GM23248 (cell line): ENCODE measurements around the gene BARX2. TPM values are rescaled to one million over a fixed set of nuclear protein-coding genes. Genes with fewer than 3 reads are reported as not detected.
A peak's percentile ranks its signal among the peaks of the same experiment; 100 is the strongest.

Source experiments
- DNase-seq: peaks from one replicate; pipeline ENCODE4 v3.0.0-alpha.2; 2015
- H2AFZ ChIP-seq: fragments of 200-600 bp; sonication (generic); 2 replicates; pipeline ENCODE4 v1.6.1; 2016; ENCODE audit warnings: antibody characterized with exemption
- H3F3A ChIP-seq: fragments of 200-600 bp; sonication (generic); 2 replicates; pipeline ENCODE4 v1.6.1; 2016; ENCODE audit warnings: mild to moderate bottlenecking, antibody characterized with exemption, mixed run types; ENCODE audit not compliant: insufficient read depth
- H3K27ac ChIP-seq: fragments of 200-600 bp; sonication (generic); 2 replicates; pipeline ENCODE4 v1.5.1; 2016; ENCODE audit warnings: mild to moderate bottlenecking
- H3K27me3 ChIP-seq: fragments of 200-600 bp; sonication (generic); replicated peaks from 2 replicates; pipeline ENCODE4 v1.6.1; 2016; ENCODE audit warnings: mild to moderate bottlenecking; ENCODE audit not compliant: insufficient read depth
- H3K36me3 ChIP-seq: fragments of 200-600 bp; sonication (generic); 2 replicates; pipeline ENCODE4 v1.6.1; 2016; ENCODE audit warnings: low read depth, mild to moderate bottlenecking
- H3K4me1 ChIP-seq: fragments of 200-600 bp; sonication (generic); 2 replicates; pipeline ENCODE4 v1.6.1; 2016; ENCODE audit warnings: mild to moderate bottlenecking; ENCODE audit not compliant: insufficient read depth
- H3K4me2 ChIP-seq: fragments of 200-600 bp; sonication (generic); one replicate; pipeline ENCODE4 v1.6.1; 2016; ENCODE audit warnings: mild to moderate bottlenecking; ENCODE audit not compliant: unreplicated experiment
- H3K4me3 ChIP-seq: fragments of 200-600 bp; sonication (generic); 2 replicates; pipeline ENCODE4 v1.5.1; 2016; ENCODE audit warnings: mild to moderate bottlenecking
- H3K79me2 ChIP-seq: fragments of 200-600 bp; sonication (generic); 2 replicates; pipeline ENCODE4 v1.6.1; 2016; ENCODE audit warnings: mild to moderate bottlenecking; ENCODE audit not compliant: insufficient read depth
- H3K9ac ChIP-seq: fragments of 200-600 bp; sonication (generic); 2 replicates; pipeline ENCODE4 v1.6.1; 2016; ENCODE audit warnings: mild to moderate bottlenecking
- H3K9me2 ChIP-seq: fragments of 200-600 bp; sonication (generic); 2 replicates; pipeline ENCODE4 v1.6.1; 2016; ENCODE audit warnings: mixed run types, mild to moderate bottlenecking, moderate library complexity; ENCODE audit not compliant: insufficient read depth
- H3K9me3 ChIP-seq: fragments of 200-600 bp; sonication (generic); one replicate; pipeline ENCODE4 v1.6.1; 2017; ENCODE audit warnings: low read depth
- H4K20me1 ChIP-seq: fragments of 200-600 bp; sonication (generic); 2 replicates; pipeline ENCODE4 v1.6.0; 2016; ENCODE audit not compliant: insufficient read depth
- EZH2 ChIP-seq: fragments of 200-600 bp; sonication (generic); IDR thresholded peaks from 2 replicates; pipeline ENCODE4 v1.6.1; 2018; ENCODE audit warnings: antibody characterized with exemption, mild to moderate bottlenecking; ENCODE audit not compliant: insufficient read depth, poor library complexity, severe bottlenecking
- EZH2phosphoT487 ChIP-seq: fragments of 200-600 bp; sonication (generic); IDR thresholded peaks from 2 replicates; pipeline ENCODE4 v1.6.1; 2018; ENCODE audit warnings: antibody characterized with exemption, moderate library complexity, mild to moderate bottlenecking, low read depth; ENCODE audit not compliant: insufficient read depth
- WGBS, 2 experiments: methylation state at CpG; one replicate each; pipeline ENCODE4 v1.1.6; 2015 to 2017; ENCODE audit warnings: low lambda C conversion rate in 2 of 2, low coverage in 1 of 2; ENCODE audit errors: missing lambda C conversion rate in 2 of 2; 5-methylcytosine and 5-hydroxymethylcytosine counted together
- in situ Hi-C: fragments of 300-500 bp; cut with MboI; formaldehyde crosslinking; loops from 2 replicates; pipeline ENCODE4 v1.15.0; 2020
- polyA plus RNA-seq: library from polyadenylated mRNA; unstranded; fragments of >200 nt; fragmentation: Nextera tagmentation; extraction: Ambion mirVana; gene quantifications from 2 replicates; pipeline ENCODE4 v1.2.1, GENCODE V29; 2016
- total RNA-seq: library from RNA; depleted of rRNA; stranded (reverse); fragments of >200 nt; shearing (Covaris generic); gene quantifications from 2 replicates; pipeline ENCODE4 v1.2.3, GENCODE V29; 2014

The BARX2 gene
- total and polyA plus RNA-seq, 2 experiments from 2014 or later: not detected

DNA sequence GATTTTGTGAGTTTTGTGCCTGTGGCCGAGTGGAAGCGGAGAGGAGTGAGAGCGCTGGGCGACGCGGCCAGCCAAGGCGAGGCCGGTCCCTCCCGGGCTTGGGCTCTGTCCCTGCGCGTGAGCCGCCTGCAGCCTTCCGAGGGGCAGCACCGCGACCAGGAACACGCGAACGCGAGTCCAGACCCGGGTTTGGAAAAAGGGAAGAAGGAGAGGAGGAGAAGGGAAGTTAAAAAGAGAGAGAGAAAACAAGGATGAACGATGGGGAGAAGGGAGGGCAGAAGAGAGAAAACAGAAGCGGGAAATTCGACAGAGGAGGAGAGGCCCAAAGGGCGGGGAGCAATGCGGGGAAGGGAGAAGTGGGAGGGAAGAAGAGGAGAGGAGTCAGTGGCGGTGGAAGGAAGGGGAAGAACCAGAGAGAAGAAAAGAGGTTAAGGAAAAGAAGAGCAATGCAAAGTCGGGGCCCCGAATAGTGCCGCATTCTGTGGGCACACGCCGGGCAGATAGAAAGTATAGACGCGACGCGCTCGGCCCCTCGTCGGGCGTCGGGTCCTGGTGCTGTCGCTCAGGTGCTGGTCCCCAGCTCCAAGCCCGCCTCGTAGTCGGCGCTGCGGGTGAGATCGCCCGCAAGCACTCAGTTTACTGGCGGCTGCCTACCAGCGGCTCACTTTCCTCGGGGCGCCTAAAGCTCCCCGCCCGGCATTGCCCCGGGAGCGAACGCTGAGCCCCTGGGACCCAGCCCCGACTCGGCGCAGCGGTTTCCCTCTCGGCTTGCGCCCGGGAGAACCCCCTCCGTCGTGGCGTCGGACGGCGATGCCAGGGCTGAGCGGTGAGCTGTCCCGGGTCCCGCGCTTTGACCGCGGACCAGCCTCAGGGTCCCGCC lies 2.8 kb upstream of the BARX2 start:
- Histone ChIP-seq H3K27me3 (peaks cover 96% of the 10 kb centered on the region), H3K4me2 (peak overlapping the region; percentile 45), H3K4me1 (0 out of 2 replicates have a peak, but pooled peaks cover 9% of the 10 kb centered on the region), H3K27ac (no peak overlapping the region), H3K79me2 (no peaks in the 10 kb centered on the region), H3K4me3 (peak overlapping the region; percentile 34), H2AFZ (0 out of 2 replicates have a peak overlapping the region, but pooled peaks have one; percentile 54), H3K9ac (no peak overlapping the region), H3K9me2 (no peaks in the 10 kb centered on the region), H3F3A (no peaks in the 10 kb centered on the region), H4K20me1 (no peaks in the 10 kb centered on the region), H3K36me3 (no peaks in the 10 kb centered on the region), H3K9me3 (no peaks in the 10 kb centered on the region)
- WGBS, 2 experiments: 2 to 4% methylated on average over 65 to 73 of the region's 77 CpGs
- peak; percentile 10 for DNase-seq
- TF ChIP-seq EZH2phosphoT487: peak; percentile 77; the same call in 1 of the 2 replicates
- TF ChIP-seq EZH2: peak; percentile 99
- in situ Hi-C loops: no loop called here

DNA sequence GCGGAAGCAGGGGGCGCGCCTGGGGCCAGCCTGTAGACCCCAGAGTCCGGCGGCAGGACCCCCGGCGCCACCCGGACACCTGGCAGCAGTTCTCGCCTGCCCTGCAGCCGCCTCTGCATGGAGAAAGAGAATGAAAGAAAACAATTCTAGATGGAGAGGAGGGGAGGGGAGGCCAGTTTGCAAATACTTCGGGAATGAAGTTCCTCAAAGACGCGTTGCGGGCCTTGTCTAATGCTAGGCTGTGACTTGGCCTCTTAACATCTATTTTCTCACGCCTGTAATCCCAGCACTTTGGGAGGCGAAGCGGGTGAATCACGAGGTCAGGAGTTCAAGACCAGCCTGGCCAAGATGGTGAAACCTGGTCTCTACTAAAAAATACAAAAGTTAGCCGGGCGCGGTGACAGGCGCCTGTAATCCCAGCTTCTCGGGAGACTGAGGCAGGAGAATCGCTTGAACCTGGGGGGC lies 2.1 kb upstream of the BARX2 start:
- peak; percentile 5; the same call in 1 of the 2 replicates for TF ChIP-seq EZH2phosphoT487
- TF ChIP-seq EZH2: no peak
- no peaks in the 10 kb centered on the region for H3K79me2 ChIP-seq
- no peak overlapping the region for H2AFZ ChIP-seq
- DNase-seq: peak; percentile 59
- no peaks in the 10 kb centered on the region for H3F3A ChIP-seq
- no peaks in the 10 kb centered on the region for H3K36me3 ChIP-seq
- 0 out of 2 replicates have a peak, but pooled peaks cover 9% of the 10 kb centered on the region for H3K4me1 ChIP-seq
- H3K9ac ChIP-seq: no peak overlapping the region
- H3K4me2 ChIP-seq: peak overlapping the region; percentile 45
- H3K27me3 ChIP-seq: peaks cover 96% of the 10 kb centered on the region
- WGBS, 2 experiments: 4% methylated on average over 23 to 24 of the region's 24 CpGs
- peak overlapping the region; percentile 34 for H3K4me3 ChIP-seq
- no peaks in the 10 kb centered on the region for H4K20me1 ChIP-seq
- H3K27ac ChIP-seq: no peak overlapping the region
- in situ Hi-C loops: no loop called here
- no peaks in the 10 kb centered on the region for H3K9me2 ChIP-seq
- H3K9me3 ChIP-seq: no peaks in the 10 kb centered on the region

DNA sequence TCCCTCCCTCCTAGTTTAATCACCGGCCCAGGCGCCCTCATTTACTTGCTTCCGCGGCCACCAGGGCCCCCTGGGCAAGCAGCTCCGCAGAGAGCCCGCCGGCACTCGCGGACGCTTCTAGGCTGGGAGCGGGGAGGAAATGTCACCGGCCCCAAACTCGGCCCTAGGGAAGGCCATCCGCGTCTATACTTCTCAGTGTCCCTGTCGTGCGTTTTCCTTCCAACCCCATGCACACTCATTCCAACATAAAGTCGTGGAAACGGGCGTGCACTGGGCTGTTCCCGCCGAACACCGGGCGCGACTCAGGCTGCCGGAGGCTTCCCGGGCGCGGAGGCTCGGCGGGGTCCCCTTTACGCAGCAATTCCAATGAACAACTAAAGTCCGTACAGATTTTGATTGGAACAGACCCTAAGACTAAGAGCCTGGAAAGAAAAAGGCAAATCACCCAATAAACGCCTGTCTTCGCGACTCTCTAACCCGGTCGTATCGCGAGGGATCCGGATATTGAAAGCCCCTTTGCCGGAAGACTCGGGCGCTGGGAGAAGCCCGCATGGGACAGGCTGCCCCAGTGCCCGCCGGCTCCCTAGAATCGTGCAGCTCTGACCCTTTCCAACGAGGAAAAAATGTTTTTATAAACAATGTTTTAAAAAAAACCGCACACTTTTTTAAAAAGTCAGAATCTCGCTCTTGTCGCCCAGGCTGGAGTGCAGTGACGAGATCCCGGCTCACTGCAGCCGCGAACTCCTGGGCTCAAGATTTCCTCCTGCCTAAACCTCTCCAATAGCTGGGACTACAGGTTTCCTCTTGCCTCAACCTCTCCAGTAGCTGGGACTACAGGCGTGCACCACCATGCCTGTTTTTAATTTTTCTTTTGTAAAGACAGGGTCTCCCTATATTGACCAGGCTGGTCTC lies 1.3 kb upstream of the BARX2 start:
- no peaks in the 10 kb centered on the region for H3F3A ChIP-seq
- WGBS, 2 experiments: 2 to 3% methylated on average over 57 of the region's 57 CpGs
- H3K27ac ChIP-seq: no peak overlapping the region
- peak; percentile 94 for TF ChIP-seq EZH2
- 0 out of 2 replicates have a peak, but pooled peaks have one; percentile 55 for TF ChIP-seq EZH2phosphoT487
- H3K36me3 ChIP-seq: no peaks in the 10 kb centered on the region
- H3K79me2 ChIP-seq: no peaks in the 10 kb centered on the region
- no peak overlapping the region for H3K9ac ChIP-seq
- H3K9me3 ChIP-seq: no peaks in the 10 kb centered on the region
- H3K4me1 ChIP-seq: 0 out of 2 replicates have a peak, but pooled peaks cover 9% of the 10 kb centered on the region
- in situ Hi-C loops: no loop called here
- H3K27me3 ChIP-seq: peaks cover 96% of the 10 kb centered on the region
- peak overlapping the region; percentile 45 for H3K4me2 ChIP-seq
- DNase-seq: peak; percentile 36
- H3K4me3 ChIP-seq: peak overlapping the region; percentile 50
- peak overlapping the region; percentile 39 for H2AFZ ChIP-seq
- no peaks in the 10 kb centered on the region for H3K9me2 ChIP-seq
- no peaks in the 10 kb centered on the region for H4K20me1 ChIP-seq
